Calu3 (cell line): Measurements from ENCODE around the gene ACVR1B. TPM values are rescaled to one million over a fixed set of nuclear protein-coding genes. Genes with fewer than 3 reads are reported as not detected.

Source experiments
- Bru-seq: library from RNA; stranded (reverse); fragments of 400-500 nt; gene quantifications from one replicate; lab custom pipeline; 2021; lab: Mats Ljungman, UMichigan
- BruChase-seq, 2 experiments: library from RNA; stranded (reverse); fragments of 400-500 nt; gene quantifications; one replicate each; lab custom pipeline; 2021; lab: Mats Ljungman, UMichigan
- BruUV-seq: library from RNA; stranded (reverse); fragments of 400-500 nt; replicated peaks from 2 replicates; lab custom pipeline; 2021; lab: Mats Ljungman, UMichigan
- CTCF ChIA-PET: fragments of 300-600 bp; sonication (Branson Sonifier 250); formaldehyde crosslinking; loops from one replicate; lab custom pipeline; 2022; ENCODE audit warnings: antibody characterized with exemption; lab: Charles Lee
- DNase-seq: peaks from one replicate; pipeline ENCODE4 v3.0.0; 2022
- H3K27ac Mint-ChIP-seq: one replicate; pipeline ENCODE4 v1.8.0; 2022; ENCODE audit warnings: mixed read lengths; ENCODE audit not compliant: unreplicated experiment
- H3K27me3 Mint-ChIP-seq: one replicate; pipeline ENCODE4 v1.8.0; 2022; ENCODE audit warnings: mixed read lengths; ENCODE audit not compliant: unreplicated experiment
- H3K36me3 Mint-ChIP-seq: one replicate; pipeline ENCODE4 v1.8.0; 2022; ENCODE audit warnings: mild to moderate bottlenecking, moderate library complexity, mixed read lengths; ENCODE audit not compliant: insufficient read depth, unreplicated experiment
- H3K4me1 Mint-ChIP-seq: one replicate; pipeline ENCODE4 v1.8.0; 2022; ENCODE audit warnings: mild to moderate bottlenecking, low read depth, mixed read lengths; ENCODE audit not compliant: unreplicated experiment
- H3K4me3 Mint-ChIP-seq: one replicate; pipeline ENCODE4 v1.8.0; 2022; ENCODE audit warnings: mild to moderate bottlenecking, low read depth, moderate library complexity, mixed read lengths; ENCODE audit not compliant: unreplicated experiment
- H3K9me3 Mint-ChIP-seq: one replicate; pipeline ENCODE4 v1.8.0; 2022; ENCODE audit warnings: low read depth, mixed read lengths; ENCODE audit not compliant: unreplicated experiment
- intact Hi-C: fragments of 100-400 bp; cut with micrococcal nuclease; formaldehyde crosslinking; loops from one replicate; pipeline ENCODE4 v1.10.0; 2022; ENCODE audit not compliant: unreplicated experiment
- long read RNA-seq: library from polyadenylated mRNA; stranded (forward); transcript quantifications from one replicate; pipeline ENCODE4 v2.0.0, GENCODE V29; 2022
- total RNA-seq: library from RNA; stranded (reverse); gene quantifications from 2 replicates; pipeline ENCODE4 v1.2.3, GENCODE V29; 2022
- TF ChIP-seq, protein P1 (sequence below): fragments of 200-600 bp; IDR thresholded peaks from one replicate; pipeline ENCODE4 v1.8.0; 2022; ENCODE audit warnings: antibody characterized with exemption; ENCODE audit not compliant: unreplicated experiment

ACVR1B gene
- total RNA-seq = 16.3 and 17.3 TPM in 2 replicates
- percentile 65 among the genes with signal in this experiment for Bru-seq, nascent RNA
- BruChase-seq, experiment 1, labeled RNA remaining after a 6-hour chase = percentile 59 among the genes with signal in this experiment
- BruChase-seq, experiment 2, labeled RNA remaining after a 2-hour chase = percentile 58 among the genes with signal in this experiment
- long read RNA-seq, full-length matches to known transcripts = 2 of 4 reads
- long read RNA-seq, partial matches to known transcripts = 0 of 4 reads
- long read RNA-seq, other reads (novel, unspliced or antisense) = 2 of 4 reads

GRCh38 chr12:51951199-51951842 lies at the start of gene ACVR1B:
Gene ACVR1B (plus strand): TSS chr12:51951699. CDS start chr12:51951744, 45 bp downstream.
- CTCF ChIA-PET = interaction anchor here (0.9 kb wide), 1 partner anchor 11 kb away, joined by 7 read pairs; no protein-coding TSS in a partner anchor
- Mint-ChIP-seq H3K27ac (peak within 1 kb of the TSS; percentile 78), H3K4me3 (peak within 1 kb of the TSS; percentile 91), H3K27me3 (peaks cover 35% of the 10 kb centered on the region), H3K4me1 (peaks cover 35% of the 10 kb centered on the region), H3K36me3 (peaks cover 20% of the 10 kb centered on the region), H3K9me3 (no peaks in the 10 kb centered on the region)
- peak; percentile 80 for DNase-seq
- no TSS peak for BruUV-seq
- intact Hi-C loops = no loop called here
- TF ChIP-seq, protein P1, sequence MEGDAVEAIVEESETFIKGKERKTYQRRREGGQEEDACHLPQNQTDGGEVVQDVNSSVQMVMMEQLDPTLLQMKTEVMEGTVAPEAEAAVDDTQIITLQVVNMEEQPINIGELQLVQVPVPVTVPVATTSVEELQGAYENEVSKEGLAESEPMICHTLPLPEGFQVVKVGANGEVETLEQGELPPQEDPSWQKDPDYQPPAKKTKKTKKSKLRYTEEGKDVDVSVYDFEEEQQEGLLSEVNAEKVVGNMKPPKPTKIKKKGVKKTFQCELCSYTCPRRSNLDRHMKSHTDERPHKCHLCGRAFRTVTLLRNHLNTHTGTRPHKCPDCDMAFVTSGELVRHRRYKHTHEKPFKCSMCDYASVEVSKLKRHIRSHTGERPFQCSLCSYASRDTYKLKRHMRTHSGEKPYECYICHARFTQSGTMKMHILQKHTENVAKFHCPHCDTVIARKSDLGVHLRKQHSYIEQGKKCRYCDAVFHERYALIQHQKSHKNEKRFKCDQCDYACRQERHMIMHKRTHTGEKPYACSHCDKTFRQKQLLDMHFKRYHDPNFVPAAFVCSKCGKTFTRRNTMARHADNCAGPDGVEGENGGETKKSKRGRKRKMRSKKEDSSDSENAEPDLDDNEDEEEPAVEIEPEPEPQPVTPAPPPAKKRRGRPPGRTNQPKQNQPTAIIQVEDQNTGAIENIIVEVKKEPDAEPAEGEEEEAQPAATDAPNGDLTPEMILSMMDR = no peak

DNA sequence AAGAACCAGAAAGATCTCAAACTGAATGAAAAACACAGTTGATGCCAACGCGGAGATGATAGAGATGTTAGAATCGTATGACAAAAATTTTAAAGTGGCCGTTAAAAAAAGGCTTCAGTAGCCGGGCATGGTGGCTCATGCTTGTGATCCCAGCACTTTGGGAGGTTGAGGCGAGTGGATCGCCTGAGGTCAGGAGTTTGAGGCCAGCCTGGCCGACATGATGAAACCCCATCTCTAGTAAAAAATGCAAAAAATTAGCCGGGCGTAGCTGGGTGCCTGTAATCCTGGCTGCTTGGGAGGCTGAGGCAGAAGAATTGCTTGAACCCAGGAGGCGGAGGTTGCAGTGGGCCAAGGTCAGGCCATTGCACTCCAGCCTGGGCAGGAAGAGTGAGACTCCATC lies 49.6 kb upstream of the ACVR1B start:
- Mint-ChIP-seq H3K4me1 (no peaks in the 10 kb centered on the region), H3K27ac (no peak overlapping the region), H3K4me3 (no peak overlapping the region), H3K9me3 (no peaks in the 10 kb centered on the region), H3K36me3 (no peaks in the 10 kb centered on the region), H3K27me3 (peaks cover 14% of the 10 kb centered on the region)
- intact Hi-C loops = no loop called here
- BruUV-seq = no TSS peak
- TF ChIP-seq, protein P1 = no peak
- CTCF ChIA-PET = interaction anchor here (0.7 kb wide), 2 partner anchors 30 to 91 kb away, joined by 3 read pairs; no protein-coding TSS in a partner anchor
- no peak for DNase-seq

DNA sequence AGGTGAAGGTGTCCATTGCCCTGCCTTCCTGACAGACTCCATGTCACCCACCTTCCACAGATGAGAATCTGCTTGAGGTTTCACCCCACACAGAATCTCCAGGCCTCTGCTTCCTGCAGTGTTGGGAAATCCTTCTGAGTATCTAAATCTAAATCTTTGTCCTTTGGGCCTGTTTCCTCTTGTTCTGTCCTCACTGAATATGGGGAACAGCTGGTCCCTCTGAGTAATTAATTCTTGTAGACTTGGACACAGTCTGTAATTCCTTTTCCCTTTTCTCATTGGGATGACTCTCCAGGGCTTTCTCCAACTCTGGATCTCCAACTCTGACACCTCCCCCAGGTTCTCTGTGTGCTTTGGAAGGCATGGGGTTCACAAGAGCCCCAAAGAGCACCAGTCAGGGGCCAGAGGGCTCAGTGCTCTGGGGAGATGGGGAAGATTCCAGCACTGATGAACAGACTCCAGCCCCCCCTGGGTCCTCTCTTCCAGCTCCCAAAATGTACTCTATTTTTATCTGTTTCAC lies 46.5 kb upstream of the ACVR1B start:
- no peaks in the 10 kb centered on the region for H3K4me1 Mint-ChIP-seq

More for the DNA sequence above, 46.5 kb upstream of the ACVR1B start:
- H3K27ac Mint-ChIP-seq = no peak overlapping the region
- CTCF ChIA-PET = interaction anchor here (1.2 kb wide), 1 partner anchor 10 kb away, joined by 3 read pairs; no protein-coding TSS in a partner anchor
- H3K4me3 Mint-ChIP-seq = no peak overlapping the region
- TF ChIP-seq, protein P1 = no peak
- peaks cover 31% of the 10 kb centered on the region for H3K27me3 Mint-ChIP-seq
- DNase-seq = no peak
- intact Hi-C loops = no loop called here
- BruUV-seq = no TSS peak
- H3K36me3 Mint-ChIP-seq = no peaks in the 10 kb centered on the region
- no peaks in the 10 kb centered on the region for H3K9me3 Mint-ChIP-seq
